LNCaP clone FGC (cell line): ENCODE measurements around the gene HORMAD1.
"Not testable (repeated sequence)": the region's sequence is repeated elsewhere in the genome, so short reads cannot be mapped to it uniquely, and the experiment has no call there.

Experiments
- DNase-seq: peaks from one replicate; pipeline ENCODE4 v3.0.0-alpha.2; 2011; ENCODE audit warnings: low read depth
- H3K4me3 ChIP-seq: 2 replicates; pipeline ENCODE4 v1.5.1; 2011; ENCODE audit warnings: mild to moderate bottlenecking, low read depth, low read length, control low read depth
- TF ChIP-seq, protein P1 (sequence below): IDR thresholded peaks from 2 replicates; pipeline ENCODE4 v1.5.1; 2012; ENCODE audit warnings: mild to moderate bottlenecking; ENCODE audit not compliant: control insufficient read depth, insufficient read depth; ENCODE audit errors: extremely low read depth

Gene HORMAD1, protein sequence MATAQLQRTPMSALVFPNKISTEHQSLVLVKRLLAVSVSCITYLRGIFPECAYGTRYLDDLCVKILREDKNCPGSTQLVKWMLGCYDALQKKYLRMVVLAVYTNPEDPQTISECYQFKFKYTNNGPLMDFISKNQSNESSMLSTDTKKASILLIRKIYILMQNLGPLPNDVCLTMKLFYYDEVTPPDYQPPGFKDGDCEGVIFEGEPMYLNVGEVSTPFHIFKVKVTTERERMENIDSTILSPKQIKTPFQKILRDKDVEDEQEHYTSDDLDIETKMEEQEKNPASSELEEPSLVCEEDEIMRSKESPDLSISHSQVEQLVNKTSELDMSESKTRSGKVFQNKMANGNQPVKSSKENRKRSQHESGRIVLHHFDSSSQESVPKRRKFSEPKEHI

DNA sequence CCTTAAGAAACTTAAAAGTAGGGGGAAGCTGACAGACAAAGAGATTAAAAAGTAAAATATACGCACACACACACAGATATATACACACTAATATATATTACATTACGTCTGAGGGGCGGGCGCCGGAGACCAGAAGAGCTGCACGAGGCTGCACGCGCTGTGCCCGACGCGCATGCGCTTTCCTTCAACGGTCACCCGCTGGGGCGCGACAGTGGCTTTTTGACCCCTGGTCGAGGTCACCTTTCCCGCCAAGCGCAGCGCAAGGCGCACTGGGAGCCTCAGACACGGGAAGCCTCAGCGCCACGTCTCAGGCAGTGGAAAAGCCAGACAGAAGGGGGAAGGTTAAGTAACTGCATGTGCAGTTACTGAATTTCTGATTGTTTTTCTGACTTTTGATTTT lies at the start of gene HORMAD1:
Gene HORMAD1 (minus strand): TSS at position 193 of the 400 bp plus-strand sequence. CDS start 1,390 bp downstream, outside the sequence.
- no peak within 1 kb of the TSS for H3K4me3 ChIP-seq
- DNase-seq, result no peak
- TF ChIP-seq, protein P1, sequence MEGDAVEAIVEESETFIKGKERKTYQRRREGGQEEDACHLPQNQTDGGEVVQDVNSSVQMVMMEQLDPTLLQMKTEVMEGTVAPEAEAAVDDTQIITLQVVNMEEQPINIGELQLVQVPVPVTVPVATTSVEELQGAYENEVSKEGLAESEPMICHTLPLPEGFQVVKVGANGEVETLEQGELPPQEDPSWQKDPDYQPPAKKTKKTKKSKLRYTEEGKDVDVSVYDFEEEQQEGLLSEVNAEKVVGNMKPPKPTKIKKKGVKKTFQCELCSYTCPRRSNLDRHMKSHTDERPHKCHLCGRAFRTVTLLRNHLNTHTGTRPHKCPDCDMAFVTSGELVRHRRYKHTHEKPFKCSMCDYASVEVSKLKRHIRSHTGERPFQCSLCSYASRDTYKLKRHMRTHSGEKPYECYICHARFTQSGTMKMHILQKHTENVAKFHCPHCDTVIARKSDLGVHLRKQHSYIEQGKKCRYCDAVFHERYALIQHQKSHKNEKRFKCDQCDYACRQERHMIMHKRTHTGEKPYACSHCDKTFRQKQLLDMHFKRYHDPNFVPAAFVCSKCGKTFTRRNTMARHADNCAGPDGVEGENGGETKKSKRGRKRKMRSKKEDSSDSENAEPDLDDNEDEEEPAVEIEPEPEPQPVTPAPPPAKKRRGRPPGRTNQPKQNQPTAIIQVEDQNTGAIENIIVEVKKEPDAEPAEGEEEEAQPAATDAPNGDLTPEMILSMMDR, result no peak

DNA sequence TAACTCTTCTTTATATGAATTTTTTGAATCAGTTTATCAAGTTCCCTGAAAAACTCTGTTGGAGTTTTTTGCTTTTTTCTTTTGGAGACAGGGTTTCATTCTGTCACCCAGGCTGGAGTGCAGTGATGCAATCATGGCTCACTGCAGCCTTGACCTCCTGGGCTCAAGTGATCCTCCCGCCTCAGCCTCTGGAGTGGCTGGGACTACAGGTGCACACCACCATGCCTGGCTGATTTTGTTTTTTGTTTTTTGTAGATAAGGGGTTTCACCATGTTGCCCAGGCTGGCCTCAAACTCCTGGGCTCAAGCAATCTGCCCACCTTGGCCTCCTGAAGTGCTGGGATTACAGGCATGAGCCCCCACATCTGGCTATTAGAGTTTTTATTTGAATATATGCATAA lies 47.0 kb upstream of the HORMAD1 start:
- DNase-seq, result not testable (repeated sequence)

DNA sequence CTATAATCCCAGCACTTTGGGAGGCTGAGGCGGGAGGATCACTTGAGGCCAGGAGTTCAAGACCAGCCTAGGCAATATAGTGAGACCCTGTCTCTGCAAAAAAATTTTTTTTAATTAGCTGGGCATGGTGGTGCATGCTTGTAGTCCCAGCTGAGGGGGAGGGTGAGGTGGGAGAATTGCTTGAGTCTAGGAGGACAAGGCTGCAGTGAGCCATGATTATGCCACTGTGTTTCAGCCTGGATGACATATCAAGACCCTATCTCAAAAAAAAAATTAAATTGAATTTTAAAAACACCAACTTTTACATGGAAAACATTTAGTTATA lies 45.2 kb upstream of the HORMAD1 start:
- DNase-seq, H3K4me3 ChIP-seq: not testable (repeated sequence)

More for the DNA sequence above, 47.0 kb upstream of the HORMAD1 start:
- H3K4me3 ChIP-seq, result not testable (repeated sequence)

DNA sequence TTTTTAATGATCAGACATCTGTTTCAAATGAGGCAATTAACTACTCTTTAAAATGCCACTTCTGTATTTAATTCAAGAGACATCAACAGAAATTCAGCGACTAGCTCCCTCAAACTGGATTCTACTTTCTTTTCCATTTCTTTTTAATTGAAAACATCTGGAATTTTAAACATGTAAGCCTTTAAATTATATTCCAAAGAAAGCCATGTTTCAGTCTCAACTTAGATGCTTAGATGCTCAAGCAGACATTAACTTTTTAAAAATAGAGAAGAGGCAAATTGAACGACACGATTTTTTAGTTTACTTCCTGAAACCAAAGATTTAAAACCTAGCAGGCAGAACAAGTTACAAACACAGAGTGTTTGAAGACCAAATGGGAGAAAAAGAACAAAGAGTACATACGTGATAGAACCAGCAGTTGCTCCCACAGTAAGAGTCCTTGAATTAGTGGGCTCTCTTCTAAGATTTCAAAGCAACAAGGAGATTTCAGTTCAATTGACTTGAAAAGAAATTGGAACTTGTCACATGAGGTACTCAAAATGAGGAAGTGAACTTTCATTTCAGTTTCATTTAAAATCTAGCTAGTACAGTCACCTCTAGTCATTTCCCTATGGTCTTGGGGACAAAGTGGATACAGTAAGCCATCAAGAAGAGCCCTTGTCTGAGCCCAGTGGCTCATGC lies 44.7 kb upstream of the HORMAD1 start, which contains the start of gene CTSS:
Gene CTSS (minus strand): TSS at position 483 of the 681 bp plus-strand sequence. CDS start 1,015 bp downstream, outside the sequence.
- no peak for DNase-seq
- H3K4me3 ChIP-seq, result no peak within 1 kb of the TSS
- TF ChIP-seq, protein P1, result no peak

DNA sequence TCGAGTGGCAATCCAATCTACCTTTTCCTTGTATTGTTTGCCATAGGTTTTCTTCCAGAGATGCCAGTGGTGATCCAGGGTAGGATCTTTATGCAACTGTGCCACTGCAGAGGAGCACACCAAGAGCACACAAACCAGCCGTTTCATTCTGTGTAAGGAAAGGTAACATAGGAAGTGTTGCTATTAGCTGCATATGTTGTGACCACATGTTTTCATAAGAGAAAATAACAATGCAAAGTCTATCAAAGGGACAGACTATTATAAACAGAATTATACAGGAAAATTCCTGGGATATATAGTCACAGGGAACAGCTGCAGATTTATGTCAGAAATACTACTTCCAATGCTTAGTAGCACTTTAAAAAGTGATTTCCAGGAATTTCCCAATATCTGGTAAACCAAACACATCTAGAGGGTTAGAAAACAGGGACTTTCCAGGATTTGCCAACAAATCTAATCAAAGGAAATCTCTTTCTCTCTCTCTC lies 44.0 kb upstream of the HORMAD1 start:
- no peak overlapping the region for H3K4me3 ChIP-seq
- no peak for DNase-seq
- TF ChIP-seq, protein P1, result no peak

DNA sequence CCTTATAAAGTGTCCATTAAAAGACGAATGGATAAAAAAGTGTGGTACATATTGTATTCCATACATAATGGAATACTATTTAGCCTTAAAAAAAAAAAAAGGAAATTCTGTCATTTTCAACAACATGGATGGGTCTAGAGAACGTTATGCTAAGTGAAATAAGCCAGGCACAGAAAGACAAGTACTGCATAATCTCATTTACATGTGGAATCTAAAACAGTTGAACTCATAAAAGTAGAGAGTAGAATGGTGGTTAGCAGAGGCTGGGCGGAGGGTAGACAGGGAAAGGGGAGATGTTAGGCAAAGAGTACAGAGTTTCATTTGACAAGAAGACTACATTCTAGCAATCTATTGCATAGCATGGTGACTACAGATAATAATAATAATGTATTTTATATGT lies 42.3 kb upstream of the HORMAD1 start:
- TF ChIP-seq, protein P1, result no peak
- no peak for DNase-seq
- no peak overlapping the region for H3K4me3 ChIP-seq

DNA sequence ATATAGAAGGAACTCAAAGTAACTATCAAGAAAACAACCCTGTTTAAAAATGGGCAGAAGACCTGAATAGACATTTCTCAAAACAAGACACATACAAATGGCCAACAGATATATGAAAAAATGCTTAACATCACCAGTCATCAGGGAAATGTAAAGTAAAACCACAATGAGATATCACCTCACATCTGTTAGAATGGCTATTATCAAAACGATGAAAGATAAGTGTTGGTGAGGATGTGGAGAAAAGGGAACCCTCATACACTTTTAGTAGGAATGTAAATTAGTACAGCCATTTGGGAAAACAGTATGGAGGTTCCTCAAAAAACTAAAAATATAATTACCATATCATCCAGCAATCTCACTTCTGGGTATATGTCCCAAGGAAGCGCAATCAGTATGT lies 41.9 kb upstream of the HORMAD1 start:
- TF ChIP-seq, protein P1, result no peak
- no peak overlapping the region for H3K4me3 ChIP-seq
- DNase-seq, result no peak
